Spleen (tissue), 11 donors: ENCODE results near the gene IRGC. TPM values are rescaled to one million over a fixed set of nuclear protein-coding genes. Genes with fewer than 3 reads are reported as not detected.

Experiments
- DNase-seq: peaks from one replicate; pipeline ENCODE4 v3.0.0-alpha.2; 2020
- H3K27ac ChIP-seq, 8 donors: fragments of 200-600 bp; sonication (generic) in 7 of 8; 1 replicate in 4 of 8; 2 replicates in 4 of 8; pipeline versions ENCODE4 v1.5.0 to v1.8.0; 2016 to 2021; ENCODE audit warnings: inconsistent platforms in 4 of 8, mild to moderate bottlenecking in 4 of 8, moderate library complexity in 1 of 8
- H3K27me3 ChIP-seq, 7 donors: fragments of 200-600 bp; sonication (generic) in 6 of 7; replicated peaks in 1 of 7; 1 replicate in 4 of 7; 2 replicates in 3 of 7; pipeline versions ENCODE4 v1.5.0 to v1.8.0; 2016 to 2021; ENCODE audit warnings: inconsistent platforms in 3 of 7, mild to moderate bottlenecking in 1 of 7
- H3K36me3 ChIP-seq, 6 donors: fragments of 200-600 bp; sonication (generic) in 5 of 6; 1 replicate in 4 of 6; 2 replicates in 2 of 6; pipeline versions ENCODE4 v1.5.0 to v1.8.0; 2016 to 2021; ENCODE audit warnings: inconsistent platforms in 2 of 6
- H3K4me1 ChIP-seq, 6 donors: fragments of 200-600 bp; sonication (generic) in 5 of 6; 1 replicate in 3 of 6; 2 replicates in 3 of 6; pipeline versions ENCODE4 v1.5.0 to v1.8.0; 2016 to 2021; ENCODE audit warnings: inconsistent platforms in 3 of 6
- H3K4me3 ChIP-seq, 8 donors: fragments of 200-600 bp; sonication (generic) in 7 of 8; 1 replicate in 4 of 8; 2 replicates in 4 of 8; pipeline versions ENCODE4 v1.5.0 to v1.8.0; 2016 to 2021; ENCODE audit warnings: inconsistent platforms in 4 of 8, mild to moderate bottlenecking in 4 of 8, moderate library complexity in 2 of 8
- H3K9me3 ChIP-seq, 8 donors: fragments of 200-600 bp; sonication (generic) in 7 of 8; 1 replicate in 4 of 8; 2 replicates in 4 of 8; pipeline versions ENCODE4 v1.5.0 to v1.8.0; 2016 to 2021; ENCODE audit warnings: inconsistent platforms in 4 of 8
- CTCF ChIP-seq, 11 experiments: fragments of 200-600 bp in 7 of 11; fragments of 450-650 bp in 4 of 11; sonication (generic) in 4 of 11; IDR thresholded peaks in 8 of 11; conservative IDR thresholded peaks in 3 of 11; 1 replicate in 7 of 11; 2 replicates in 4 of 11; pipeline versions ENCODE4 v1.4.0 to v1.8.0; 2016 to 2021; ENCODE audit warnings: antibody characterized with exemption in 11 of 11, inconsistent platforms in 4 of 11, mild to moderate bottlenecking in 1 of 11
- POLR2A ChIP-seq, 3 donors: fragments of 450-650 bp; IDR thresholded peaks; one replicate each; pipeline ENCODE4 v1.5.1; 2017; ENCODE audit warnings: antibody characterized with exemption in 3 of 3, mild to moderate bottlenecking in 1 of 3
- POLR2AphosphoS5 ChIP-seq, 3 donors: sonication (generic); formaldehyde crosslinking; IDR thresholded peaks; one replicate each; pipeline ENCODE4 v1.5.1; 2017; ENCODE audit warnings: antibody characterized with exemption in 3 of 3
- WGBS, 5 donors: extraction: QIAGEN DNeasy Blood & Tissue Kit in 3 of 5; methylation state at CpG; one replicate each; pipeline versions ENCODE4 v1.1.5 to v1.1.7; 2013 to 2018; 5-methylcytosine and 5-hydroxymethylcytosine counted together
- intact Hi-C: fragments of 100-400 bp; cut with DNase I; formaldehyde crosslinking; loops from one replicate; pipeline ENCODE4 v1.15.0; 2023; ENCODE audit warnings: low total_unique reads
- polyA plus RNA-seq, 3 donors: library from polyadenylated mRNA; stranded (reverse); fragments of 200-250 nt; gene quantifications; one replicate each; pipeline ENCODE4 v1.2.1, GENCODE V29; 2013
- total RNA-seq, 7 donors: library from RNA; depleted of rRNA in 3 of 7; stranded (reverse); fragments of >200 nt in 3 of 7; fragmentation: NEBNext Ultra II Directional in 4 of 7; extraction: Animal tissue kit (Norgen Biotek cat#: 25700) in 4 of 7; gene quantifications; one replicate each; pipeline versions ENCODE4 v1.1.0 to v1.2.1, GENCODE V29; 2016 to 2021
- donor health status: healthy with polysubstance abuse.
- donor health status: DM: no; HTN: no; CAD: no; lungs with moderate emphysema.
- donor health status: DM: no; HTN: no; CAD: no.
- donor health status: Bipolar disorder and iron deficiency.
- donor health status: healthy.
- donor health status: DM: no; HTN: no; CAD: no.
- donor health status: DM: yes; HTN: yes; CAD: no.

IRGC gene
- total and polyA plus RNA-seq, 10 donors, result not detected

GRCh38 chr19:43687660-43687997 lies 28.2 kb upstream of the IRGC start:
- no peak for DNase-seq
- Histone ChIP-seq H3K36me3 (no peaks in the 10 kb centered on the region), H3K4me3 (no peak overlapping the region), H3K27me3 (no peaks in the 10 kb centered on the region), H3K27ac (peak overlapping the region in 2 of 8 donors; percentile 56 to 65), H3K4me1 (peaks cover 0 to 33% (median 0%) of the 10 kb centered on the region in 6 donors), H3K9me3 (peaks cover 0 to 30% (median 27%) of the 10 kb centered on the region in 8 donors)
- intact Hi-C loops, result no loop called here
- TF ChIP-seq CTCF (IDR thresholded peaks at IDR 0.05 in 8 of 11, conservative IDR thresholded peaks at IDR 0.05 in 3 of 11) (no peak), POLR2AphosphoS5 (IDR thresholded peaks at IDR 0.05) (no peak), POLR2A (IDR thresholded peaks at IDR 0.05) (no peak)
- 72 to 91% (median 80%) methylated on average over 1 of the region's 1 CpG for WGBS, 5 donors

GRCh38 chr19:43688059-43688701 lies 27.7 kb upstream of the IRGC start:
- Histone ChIP-seq H3K36me3 (no peaks in the 10 kb centered on the region), H3K27me3 (no peaks in the 10 kb centered on the region), H3K9me3 (peaks cover 0 to 31% (median 27%) of the 10 kb centered on the region in 8 donors), H3K4me3 (no peak overlapping the region), H3K27ac (peak overlapping the region in 3 of 8 donors; percentile 20 to 65 (median 56)), H3K4me1 (peaks cover 0 to 33% (median 0%) of the 10 kb centered on the region in 6 donors)
- TF ChIP-seq POLR2A (IDR thresholded peaks at IDR 0.05), result no peak
- no peak for TF ChIP-seq CTCF (IDR thresholded peaks at IDR 0.05 in 8 of 11, conservative IDR thresholded peaks at IDR 0.05 in 3 of 11)
- no peak for TF ChIP-seq POLR2AphosphoS5 (IDR thresholded peaks at IDR 0.05)
- WGBS, 5 donors, result 58 to 83% (median 74%) methylated on average over 10 of the region's 10 CpGs
- intact Hi-C loops, result no loop called here
- no peak for DNase-seq

GRCh38 chr19:43690444-43690843 lies 25.4 kb upstream of the IRGC start:
- H3K27me3 ChIP-seq, result no peaks in the 10 kb centered on the region
- DNase-seq, result no peak
- H3K9me3 ChIP-seq, result peaks cover 0 to 31% (median 27%) of the 10 kb centered on the region in 8 donors
- WGBS, 5 donors, result 51 to 72% (median 61%) methylated on average over 3 of the region's 3 CpGs
- TF ChIP-seq CTCF (IDR thresholded peaks at IDR 0.05 in 8 of 11, conservative IDR thresholded peaks at IDR 0.05 in 3 of 11) (no peak), POLR2A (IDR thresholded peaks at IDR 0.05) (no peak), POLR2AphosphoS5 (IDR thresholded peaks at IDR 0.05) (no peak)
- intact Hi-C loops, result no loop called here
- peaks cover 0 to 21% (median 0%) of the 10 kb centered on the region in 6 donors for H3K4me1 ChIP-seq
- H3K27ac ChIP-seq, result peak overlapping the region in 1 of 8 donors; percentile 91
- no peaks in the 10 kb centered on the region for H3K36me3 ChIP-seq
- no peak overlapping the region for H3K4me3 ChIP-seq

GRCh38 chr19:43690890-43691289 lies 25.0 kb upstream of the IRGC start:
- Histone ChIP-seq H3K9me3 (peaks cover 0 to 35% (median 29%) of the 10 kb centered on the region in 8 donors), H3K27ac (peak overlapping the region in 1 of 8 donors; percentile 91), H3K4me3 (no peak overlapping the region), H3K36me3 (no peaks in the 10 kb centered on the region), H3K4me1 (peaks cover 0 to 21% (median 0%) of the 10 kb centered on the region in 6 donors), H3K27me3 (no peaks in the 10 kb centered on the region)
- DNase-seq, result no peak
- WGBS, 5 donors, result 85 to 97% (median 94%) methylated on average over 3 of the region's 3 CpGs
- TF ChIP-seq POLR2A (IDR thresholded peaks at IDR 0.05) (no peak), CTCF (IDR thresholded peaks at IDR 0.05 in 8 of 11, conservative IDR thresholded peaks at IDR 0.05 in 3 of 11) (no peak), POLR2AphosphoS5 (IDR thresholded peaks at IDR 0.05) (no peak)
- intact Hi-C loops, result no loop called here
